WTC11 (cell line): ENCODE measurements around the gene WRAP73. TPM values are rescaled to one million over a fixed set of nuclear protein-coding genes. Genes with fewer than 3 reads are reported as not detected.

Source experiments
- ATAC-seq: fragments of 200-7000 bp; cut with Tn5 transposase; 2 replicates; pipeline ENCODE4 v1.10.0; 2021; ENCODE audit warnings: mild to moderate bottlenecking, moderate library complexity
- CTCF ChIA-PET: fragments of 300-600 bp; sonication (Branson Sonifier 250); formaldehyde crosslinking; loops from one replicate; lab custom pipeline; 2021; ENCODE audit warnings: antibody characterized with exemption; lab: Charles Lee
- POLR2A ChIA-PET: fragments of 350-600 bp; sonication (Branson Sonifier 250); formaldehyde crosslinking; loops from one replicate; lab custom pipeline; 2021; ENCODE audit warnings: antibody characterized with exemption; lab: Charles Lee
- DNase-seq: peaks from one replicate; pipeline ENCODE4 v3.0.0; 2021; ENCODE audit warnings: low spot score
- H3K27ac Mint-ChIP-seq: 2 replicates; pipeline ENCODE4 v1.8.0; 2021; ENCODE audit warnings: mixed read lengths
- H3K27me3 Mint-ChIP-seq: 2 replicates; pipeline ENCODE4 v1.8.0; 2021; ENCODE audit warnings: low read depth, mild to moderate bottlenecking, moderate library complexity, mixed read lengths
- H3K36me3 Mint-ChIP-seq: 2 replicates; pipeline ENCODE4 v1.8.0; 2021; ENCODE audit warnings: mixed read lengths
- H3K4me1 Mint-ChIP-seq: 2 replicates; pipeline ENCODE4 v1.8.0; 2022; ENCODE audit warnings: mixed read lengths
- H3K4me3 Mint-ChIP-seq: 2 replicates; pipeline ENCODE4 v1.8.0; 2021; ENCODE audit warnings: mild to moderate bottlenecking, moderate library complexity, mixed read lengths
- H3K9me3 Mint-ChIP-seq: 2 replicates; pipeline ENCODE4 v1.8.0; 2021; ENCODE audit warnings: mixed read lengths
- CTCF ChIP-seq: fragments of 200-600 bp; IDR thresholded peaks from 2 replicates; pipeline ENCODE4 v1.8.0; 2022; ENCODE audit warnings: antibody characterized with exemption
- ELF4 ChIP-seq: sonication (generic); formaldehyde crosslinking; IDR thresholded peaks from 2 replicates; pipeline ENCODE4 v1.8.1; 2022; ENCODE audit warnings: low read depth, mild to moderate bottlenecking, moderate library complexity, missing genetic modification reagents
- EMX1 ChIP-seq: fragments of 250-450 bp; sonication (Bioruptor Pico); IDR thresholded peaks from 2 replicates; pipeline ENCODE4 v1.8.0; 2021; ENCODE audit warnings: mild to moderate bottlenecking
- ERG ChIP-seq: fragments of 250-450 bp; sonication (Bioruptor Pico); IDR thresholded peaks from 2 replicates; pipeline ENCODE4 v1.8.0; 2021; ENCODE audit warnings: mild to moderate bottlenecking
- FOXJ3 ChIP-seq: sonication (generic); formaldehyde crosslinking; IDR thresholded peaks from 2 replicates; pipeline ENCODE4 v1.9.0; 2021; ENCODE audit warnings: missing genetic modification reagents, mild to moderate bottlenecking, borderline replicate concordance
- GRHL2 ChIP-seq: fragments of 250-450 bp; sonication (Bioruptor Pico); IDR thresholded peaks from 2 replicates; pipeline ENCODE4 v1.8.0; 2022; ENCODE audit warnings: mild to moderate bottlenecking, moderate library complexity; ENCODE audit not compliant: insufficient replicate concordance, severe bottlenecking
- HMGA2 ChIP-seq: fragments of 250-450 bp; sonication (Bioruptor Pico); IDR thresholded peaks from 2 replicates; pipeline ENCODE4 v1.4.0; 2021; ENCODE audit warnings: mild to moderate bottlenecking, moderate library complexity
- JUN ChIP-seq: sonication (generic); formaldehyde crosslinking; IDR thresholded peaks from 2 replicates; pipeline ENCODE4 v1.8.0; 2023; ENCODE audit warnings: mild to moderate bottlenecking, missing genetic modification reagents
- KAT7 ChIP-seq: sonication (generic); formaldehyde crosslinking; IDR thresholded peaks from 2 replicates; pipeline ENCODE4 v1.8.1; 2023; ENCODE audit warnings: missing genetic modification reagents, mild to moderate bottlenecking, borderline replicate concordance
- MYBL2 ChIP-seq: sonication (generic); formaldehyde crosslinking; IDR thresholded peaks from 2 replicates; pipeline ENCODE4 v1.8.1; 2023; ENCODE audit warnings: mild to moderate bottlenecking, moderate library complexity, missing genetic modification reagents
- NFATC4 ChIP-seq: fragments of 250-450 bp; sonication (Bioruptor Pico); IDR thresholded peaks from 2 replicates; pipeline ENCODE4 v1.9.0; 2021; ENCODE audit warnings: mild to moderate bottlenecking
- NR1H2 ChIP-seq: sonication (generic); formaldehyde crosslinking; IDR thresholded peaks from 2 replicates; pipeline ENCODE4 v1.9.0; 2021; ENCODE audit warnings: mild to moderate bottlenecking, moderate library complexity, missing genetic modification reagents
- USF1 ChIP-seq: sonication (generic); formaldehyde crosslinking; IDR thresholded peaks from 2 replicates; pipeline ENCODE4 v1.8.0; 2022; ENCODE audit warnings: mild to moderate bottlenecking, missing genetic modification reagents
- ZBTB43 ChIP-seq: sonication (generic); formaldehyde crosslinking; IDR thresholded peaks from 2 replicates; pipeline ENCODE4 v1.8.1; 2023; ENCODE audit warnings: mild to moderate bottlenecking, missing genetic modification reagents
- ZMAT4 ChIP-seq: fragments of 250-450 bp; sonication (Bioruptor Pico); IDR thresholded peaks from 2 replicates; pipeline ENCODE4 v1.9.0; 2021; ENCODE audit warnings: mild to moderate bottlenecking
- ZNF138 ChIP-seq: sonication (generic); formaldehyde crosslinking; conservative IDR thresholded peaks from 2 replicates; pipeline ENCODE4 v1.8.1; 2022; ENCODE audit warnings: mild to moderate bottlenecking, moderate library complexity, missing genetic modification reagents
- ZNF219 ChIP-seq: sonication (generic); formaldehyde crosslinking; IDR thresholded peaks from 2 replicates; pipeline ENCODE4 v1.8.0; 2023; ENCODE audit warnings: missing genetic modification reagents, mild to moderate bottlenecking, borderline replicate concordance
- ZNF232 ChIP-seq: sonication (generic); formaldehyde crosslinking; IDR thresholded peaks from 2 replicates; pipeline ENCODE4 v1.8.0; 2022; ENCODE audit warnings: mild to moderate bottlenecking, missing genetic modification reagents
- ZNF423 ChIP-seq: fragments of 250-450 bp; sonication (Bioruptor Pico); IDR thresholded peaks from 2 replicates; pipeline ENCODE4 v2.1.2; 2022; ENCODE audit warnings: mild to moderate bottlenecking, moderate library complexity
- ZNF512 ChIP-seq: sonication (generic); formaldehyde crosslinking; IDR thresholded peaks from 2 replicates; pipeline ENCODE4 v1.8.1; 2022; ENCODE audit warnings: missing genetic modification reagents, borderline replicate concordance
- ZNF532 ChIP-seq: fragments of 250-450 bp; sonication (Bioruptor Pico); IDR thresholded peaks from 2 replicates; pipeline ENCODE4 v1.9.0; 2021; ENCODE audit warnings: mild to moderate bottlenecking, borderline replicate concordance
- total RNA-seq: library from RNA; stranded (reverse); gene quantifications from 3 replicates; pipeline ENCODE4 v1.2.3, GENCODE V29; 2021

WRAP73 gene
- total RNA-seq, 1 experiment from 2014 or later = 39.2 TPM

- TF ChIP-seq ZNF138 (CRISPR knock-in tag) (no peak), EMX1 (CRISPR knock-in tag) (no peak), FOXJ3 (CRISPR knock-in tag) (no peak)
- CTCF ChIA-PET = no interaction called here
These were observed 44.7 kb downstream of the WRAP73 start for GRCh38 chr1:3604997-3605823.

GRCh38 chr1:3604468-3604974, 45.4 kb downstream of the WRAP73 start:
- H3K9me3 Mint-ChIP-seq = no peaks in the 10 kb centered on the region
- TF ChIP-seq ZNF232 (CRISPR knock-in tag) (no peak), ZMAT4 (no peak), ZNF219 (no peak), ZBTB43 (CRISPR knock-in tag) (no peak), GRHL2 (CRISPR knock-in tag) (no peak), ERG (CRISPR knock-in tag) (no peak), FOXJ3 (CRISPR knock-in tag) (no peak), CTCF (no peak), EMX1 (CRISPR knock-in tag) (no peak), JUN (no peak), NR1H2 (CRISPR knock-in tag) (no peak), NFATC4 (CRISPR knock-in tag) (no peak), ZNF532 (no peak), ZNF423 (CRISPR knock-in tag) (no peak), HMGA2 (CRISPR knock-in tag) (no peak), ELF4 (CRISPR knock-in tag) (no peak), ZNF512 (CRISPR knock-in tag) (no peak), KAT7 (CRISPR knock-in tag) (no peak), MYBL2 (CRISPR knock-in tag) (no peak), USF1 (CRISPR knock-in tag) (no peak)
- ATAC-seq (no peak), DNase-seq (no peak)
- H3K4me1 Mint-ChIP-seq = peaks cover 4% of the 10 kb centered on the region
- no peaks in the 10 kb centered on the region for H3K27me3 Mint-ChIP-seq
- no peaks in the 10 kb centered on the region for H3K36me3 Mint-ChIP-seq
- CTCF ChIA-PET = interaction anchor here (1.0 to 3.7 kb wide), 2 partner anchors 13 to 14 kb away, joined by 4 to 16 read pairs; no protein-coding TSS in a partner anchor
- no peak overlapping the region for H3K4me3 Mint-ChIP-seq
- POLR2A ChIA-PET = no interaction called here
- no peak overlapping the region for H3K27ac Mint-ChIP-seq

More at GRCh38 chr1:3604997-3605823, 44.7 kb downstream of the WRAP73 start:
- no peak for DNase-seq
- Mint-ChIP-seq H3K4me1 (peaks cover 4% of the 10 kb centered on the region), H3K9me3 (no peaks in the 10 kb centered on the region), H3K27me3 (no peaks in the 10 kb centered on the region), H3K27ac (no peak overlapping the region), H3K4me3 (no peak overlapping the region), H3K36me3 (no peaks in the 10 kb centered on the region)
- ATAC-seq = no peak
- POLR2A ChIA-PET = no interaction called here
